ENCODE results near the gene DNAJC7.
"Not testable (repeated sequence)": the region's sequence is repeated elsewhere in the genome, so short reads cannot be mapped to it uniquely, and the experiment has no call there.

Gene DNAJC7

DNA sequence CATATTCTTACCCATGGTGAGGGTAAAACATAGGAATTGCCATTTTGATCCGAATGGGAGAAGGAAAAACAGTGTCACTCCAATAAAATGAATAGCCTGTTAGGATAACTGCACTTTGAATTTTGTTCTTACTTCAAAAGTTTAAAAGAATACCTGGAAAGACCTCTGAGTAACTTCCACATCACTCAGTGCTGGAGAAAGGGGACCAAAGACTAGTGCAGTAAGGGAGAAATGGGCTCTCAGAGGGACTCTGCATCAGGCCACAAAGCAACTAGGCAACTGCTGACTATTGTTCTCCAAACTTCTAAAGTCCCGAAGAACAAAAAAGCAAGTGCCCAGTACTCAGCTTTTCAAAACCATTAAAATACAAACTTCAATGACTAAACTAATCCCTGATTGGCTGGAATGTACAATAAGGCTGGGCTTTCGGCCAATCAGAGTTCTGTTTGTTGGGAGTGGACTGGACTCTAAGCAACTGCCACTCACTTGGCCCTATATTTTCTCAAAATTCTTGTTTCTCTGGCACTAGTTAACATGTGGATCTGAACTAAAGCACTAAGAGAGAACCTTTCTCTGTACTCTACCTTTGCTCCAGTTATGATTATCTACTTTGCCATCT lies 6.2 kb downstream of the DNAJC7 start:
- no peak for DNase-seq

DNA sequence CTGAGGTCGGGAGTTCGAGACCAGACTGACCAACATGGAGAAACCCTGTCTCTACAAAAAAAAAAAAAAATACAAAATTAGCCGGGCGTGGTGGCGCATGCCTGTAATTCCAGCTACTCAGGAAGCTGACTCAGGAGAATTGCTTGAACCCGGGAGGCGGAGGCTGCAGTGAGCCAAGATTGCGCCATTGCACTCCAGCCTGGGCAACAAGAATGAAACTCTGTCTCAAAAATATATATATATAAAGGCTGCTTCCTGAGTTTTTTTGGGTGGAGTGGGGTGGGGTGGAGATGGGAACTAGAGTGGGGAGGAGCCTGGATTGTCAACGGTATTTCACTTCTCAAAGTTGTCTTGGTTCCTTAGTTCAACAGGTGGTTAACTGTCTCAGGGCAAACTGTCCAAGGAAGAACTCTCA lies 7.0 kb downstream of the DNAJC7 start:
- not testable (repeated sequence) for DNase-seq

- DNase-seq = no peak
Measured at GRCh38 chr17:42009170-42009569, 8.1 kb downstream of the DNAJC7 start.

DNA sequence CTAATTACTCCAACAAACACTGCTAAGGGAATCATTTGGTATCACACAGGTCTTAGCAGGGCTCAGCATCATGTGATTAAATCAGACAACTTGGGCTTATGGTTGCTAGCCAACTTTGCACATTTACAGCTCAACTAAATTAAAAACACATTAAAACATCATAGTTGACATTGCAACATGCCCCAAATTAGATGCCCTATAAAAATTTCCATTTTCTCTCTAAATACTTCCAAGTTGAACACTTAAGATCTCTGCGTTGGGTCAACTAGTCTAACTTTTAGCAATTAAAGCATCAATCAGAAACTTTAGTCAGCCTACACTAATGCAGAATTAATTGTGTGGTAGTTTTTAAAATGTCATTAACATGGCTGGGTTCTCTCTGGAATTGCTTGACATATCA lies 12.1 kb downstream of the DNAJC7 start:
- no peak for DNase-seq

- no peak for DNase-seq
Measured at GRCh38 chr17:42002792-42003301, 14.4 kb downstream of the DNAJC7 start.

DNA sequence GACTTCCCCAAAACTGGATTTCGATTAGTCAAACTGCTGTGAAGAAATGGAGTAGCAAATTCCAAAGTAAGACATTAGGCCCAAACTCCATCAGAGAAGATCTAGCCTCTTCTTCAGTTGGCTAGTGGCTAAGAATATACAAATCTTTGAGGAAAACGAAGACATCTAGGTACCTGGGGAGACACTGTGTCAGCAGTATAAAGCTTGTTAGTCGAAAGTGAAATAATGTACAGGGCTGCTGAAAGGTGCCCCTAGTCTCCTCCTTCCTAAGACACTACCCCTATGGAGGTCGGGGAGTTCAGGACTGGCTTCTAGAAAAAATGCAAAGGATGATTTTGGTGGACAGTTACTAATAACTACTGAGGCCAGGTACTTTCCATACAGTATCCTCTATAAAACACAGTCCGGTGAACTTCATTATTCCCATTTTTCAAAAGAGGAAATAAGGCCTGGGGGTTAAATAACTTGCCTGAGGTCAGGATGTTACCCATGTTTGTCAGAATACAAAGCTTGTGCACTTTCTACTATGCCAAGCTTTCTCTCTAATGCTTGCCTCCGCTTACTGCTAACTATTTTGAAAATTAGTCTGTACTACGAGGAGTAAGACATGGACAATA lies 15.0 kb downstream of the DNAJC7 start:
- no peak for DNase-seq

DNA sequence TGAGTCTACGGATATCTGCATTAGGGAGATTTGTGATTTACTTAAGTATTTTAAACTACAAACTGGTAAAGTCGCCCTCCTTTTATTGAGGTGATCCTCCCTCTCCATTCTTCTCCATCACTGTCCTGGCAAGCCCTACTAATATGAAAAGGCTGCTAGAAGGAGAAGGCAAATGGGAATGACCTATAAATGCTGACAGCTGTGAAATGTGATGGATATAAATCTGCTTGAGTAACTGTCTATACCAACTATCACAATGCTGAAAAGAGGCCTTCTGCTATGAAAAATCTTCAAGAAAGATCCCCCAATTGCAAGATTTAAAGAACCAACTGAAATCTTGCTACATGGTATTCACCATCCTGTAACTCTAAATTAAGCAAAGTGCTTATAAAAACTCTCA lies 15.5 kb downstream of the DNAJC7 start:
- no peak for DNase-seq

- no peak for DNase-seq
Measured at GRCh38 chr17:42000413-42001133, 16.7 kb downstream of the DNAJC7 start.

DNA sequence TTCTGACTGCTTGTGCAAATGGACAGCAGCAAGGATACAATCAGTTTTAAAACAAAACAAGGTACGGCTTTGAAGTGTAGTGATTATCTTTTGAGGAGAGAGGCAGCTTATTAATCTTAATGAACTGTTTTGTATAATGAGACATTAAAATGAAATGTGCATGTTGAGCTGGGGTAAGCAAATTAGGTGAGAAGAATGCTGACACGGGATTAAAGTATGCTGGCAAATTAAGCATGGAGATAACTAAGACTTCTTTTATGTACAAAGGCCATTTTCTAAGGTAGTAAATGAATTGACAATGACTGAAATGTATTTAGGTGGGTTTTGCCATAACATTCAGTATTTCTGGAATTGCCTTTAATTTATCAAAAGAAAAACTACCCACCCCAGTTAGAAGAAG lies 18.7 kb downstream of the DNAJC7 start:
- DNase-seq = no peak

GRCh38 chr17:41996855-41997164 lies 20.4 kb downstream of the DNAJC7 start:
- no peak for DNase-seq

DNA sequence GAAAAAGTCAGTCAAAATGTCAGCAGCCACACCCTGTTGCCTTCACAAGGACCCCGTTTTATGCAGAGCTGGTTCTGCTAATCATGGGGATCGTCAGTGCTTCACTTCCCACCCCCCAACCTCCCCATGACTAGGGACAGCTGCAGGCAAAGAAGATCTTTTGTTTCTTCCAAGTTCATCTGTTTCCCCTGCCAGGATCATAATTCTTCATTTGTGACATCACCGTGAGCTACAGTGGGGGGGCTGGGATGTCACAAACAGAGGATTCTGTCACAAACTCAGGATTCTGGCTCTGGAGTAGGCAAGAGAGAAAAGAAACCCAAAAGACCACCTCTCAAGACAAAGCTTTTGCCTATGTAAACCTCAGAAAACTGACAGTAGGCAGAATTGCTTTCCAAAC lies 24.7 kb downstream of the DNAJC7 start:
- no peak for DNase-seq

DNA sequence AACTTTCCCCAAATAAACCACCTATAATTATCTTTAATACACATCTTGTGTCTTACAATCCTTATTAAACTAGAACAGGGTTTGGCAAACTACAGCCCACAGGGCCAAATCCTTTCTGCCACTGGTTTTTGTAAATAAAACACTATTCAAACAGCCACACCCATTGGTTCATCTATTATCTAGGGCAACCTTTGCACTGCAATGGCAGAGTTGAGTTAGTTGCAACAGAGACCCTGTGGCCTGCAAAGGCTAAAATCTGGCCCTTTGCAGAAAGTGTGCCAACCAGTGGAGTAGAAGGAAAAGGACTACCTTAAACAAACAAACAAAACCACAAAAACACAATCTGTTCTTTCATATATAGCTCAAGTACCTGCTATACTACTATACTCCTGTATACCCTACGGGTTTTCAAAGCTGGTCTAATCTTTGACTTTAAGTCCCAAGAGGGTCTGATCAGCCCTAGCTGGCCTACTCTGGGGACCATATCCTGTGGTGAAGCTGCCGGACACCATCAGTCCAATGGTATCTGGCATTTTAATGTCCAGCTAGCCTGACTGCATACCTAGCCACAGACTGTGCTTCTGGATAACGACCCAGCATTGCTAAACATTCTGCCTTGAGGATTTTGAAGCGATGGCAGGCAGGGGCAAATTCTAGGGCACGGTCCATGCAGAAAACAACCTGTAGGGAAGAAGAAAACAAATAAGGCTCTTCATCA lies 27.4 kb downstream of the DNAJC7 start:
- DNase-seq = no peak

GRCh38 chr17:41988418-41988817 lies 28.8 kb downstream of the DNAJC7 start:
- no peak for DNase-seq

DNA sequence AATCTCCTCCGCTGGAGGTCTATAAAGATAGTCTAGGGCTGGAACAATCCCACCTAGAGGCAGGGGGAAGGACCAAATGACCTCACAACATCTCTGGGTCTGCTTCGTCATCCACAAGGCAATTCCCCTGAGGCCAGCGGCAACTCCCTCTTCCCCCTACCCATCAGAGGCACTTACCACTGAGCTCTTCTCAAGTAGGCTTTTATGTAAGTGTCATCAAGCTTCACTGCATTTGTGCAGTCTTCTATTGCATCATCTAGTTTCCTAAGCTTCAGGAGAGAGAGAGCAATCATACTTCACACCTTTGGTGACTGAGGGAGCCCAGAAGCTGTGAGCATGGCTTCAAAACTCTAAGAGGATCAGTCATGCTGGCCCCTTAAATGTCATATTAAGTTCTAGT lies 29.6 kb downstream of the DNAJC7 start:
- DNase-seq = no peak

- DNase-seq = no peak
Measured at GRCh38 chr17:41986634-41987033, 30.6 kb downstream of the DNAJC7 start.

DNA sequence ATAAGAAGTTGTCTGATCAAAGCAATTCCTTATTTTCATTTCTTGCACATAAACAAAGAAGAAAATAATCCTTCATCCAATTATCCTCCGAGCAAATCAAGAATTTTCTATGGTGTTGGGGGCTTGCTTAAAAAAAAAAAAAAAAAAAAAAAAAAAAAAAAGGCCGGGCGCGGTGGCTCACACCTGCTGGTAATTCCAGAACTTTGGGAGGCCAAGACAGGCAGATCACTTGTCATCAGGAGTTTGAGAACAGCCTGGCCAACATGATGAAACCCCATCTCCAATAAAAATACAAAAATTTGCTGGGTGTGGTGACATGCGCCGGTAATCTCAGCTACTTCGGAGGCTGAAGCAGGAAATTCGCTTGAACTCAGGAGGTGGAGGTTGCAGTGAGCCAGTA lies 31.3 kb downstream of the DNAJC7 start:
- DNase-seq = no peak

DNA sequence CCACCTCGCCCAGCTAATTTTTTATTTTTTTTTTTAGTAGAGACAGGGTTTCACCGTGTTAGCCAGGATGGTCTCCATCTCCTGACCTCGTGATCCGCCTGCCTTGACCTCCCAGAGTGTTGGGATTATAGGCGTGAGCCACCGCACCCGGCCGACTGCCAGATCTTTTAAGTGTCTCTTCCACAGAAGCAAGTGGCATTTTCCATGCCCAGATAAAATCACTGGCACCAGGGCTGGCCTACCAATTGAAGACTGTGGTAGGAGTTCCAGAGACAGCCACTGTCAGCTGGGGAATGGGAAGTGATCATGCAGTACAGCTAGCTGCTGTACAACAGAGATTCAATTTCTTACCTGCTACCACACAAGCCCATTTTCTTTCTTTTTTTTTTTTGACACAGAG lies 32.8 kb downstream of the DNAJC7 start:
- DNase-seq = no peak

DNA sequence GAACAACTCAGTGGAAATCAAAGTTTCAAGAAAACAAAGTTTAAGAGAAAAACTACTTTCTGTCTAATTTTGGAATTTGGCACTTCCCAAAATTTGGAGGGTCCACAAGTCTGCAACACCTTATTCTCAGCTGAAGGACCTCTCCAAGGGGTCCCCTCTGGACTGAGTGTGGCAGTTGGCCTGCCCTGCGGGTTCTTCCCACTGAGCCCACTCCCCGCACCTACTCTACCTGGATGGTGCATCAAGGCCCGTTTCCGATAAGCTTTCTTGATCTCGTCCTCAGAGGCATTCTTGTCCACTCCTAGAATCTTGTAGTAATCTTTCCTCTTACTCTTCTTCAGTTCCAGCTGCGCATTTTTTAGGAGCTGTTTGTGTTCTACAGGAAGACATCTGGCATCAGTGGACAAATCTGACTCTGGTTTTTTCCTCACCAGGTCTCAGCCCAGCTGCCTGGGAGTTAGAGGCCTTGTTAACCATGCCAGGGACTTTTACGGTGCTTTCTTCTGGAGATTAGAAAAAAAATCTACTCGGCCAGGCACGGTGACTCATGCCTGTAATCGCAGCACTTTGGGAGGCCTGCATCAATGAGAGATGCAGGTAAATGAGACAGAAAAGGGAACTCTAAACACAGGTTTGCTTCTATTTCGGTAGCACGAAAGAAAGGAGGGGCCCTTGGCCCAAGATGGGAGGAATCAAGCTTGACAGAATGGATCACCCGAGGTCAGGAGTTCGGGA lies 35.0 kb downstream of the DNAJC7 start:
- DNase-seq = no peak

- no peak for DNase-seq
Measured at GRCh38 chr17:41977991-41978390, 39.2 kb downstream of the DNAJC7 start.

GRCh38 chr17:41976142-41976768 lies 41.0 kb downstream of the DNAJC7 start:
- DNase-seq = no peak

DNA sequence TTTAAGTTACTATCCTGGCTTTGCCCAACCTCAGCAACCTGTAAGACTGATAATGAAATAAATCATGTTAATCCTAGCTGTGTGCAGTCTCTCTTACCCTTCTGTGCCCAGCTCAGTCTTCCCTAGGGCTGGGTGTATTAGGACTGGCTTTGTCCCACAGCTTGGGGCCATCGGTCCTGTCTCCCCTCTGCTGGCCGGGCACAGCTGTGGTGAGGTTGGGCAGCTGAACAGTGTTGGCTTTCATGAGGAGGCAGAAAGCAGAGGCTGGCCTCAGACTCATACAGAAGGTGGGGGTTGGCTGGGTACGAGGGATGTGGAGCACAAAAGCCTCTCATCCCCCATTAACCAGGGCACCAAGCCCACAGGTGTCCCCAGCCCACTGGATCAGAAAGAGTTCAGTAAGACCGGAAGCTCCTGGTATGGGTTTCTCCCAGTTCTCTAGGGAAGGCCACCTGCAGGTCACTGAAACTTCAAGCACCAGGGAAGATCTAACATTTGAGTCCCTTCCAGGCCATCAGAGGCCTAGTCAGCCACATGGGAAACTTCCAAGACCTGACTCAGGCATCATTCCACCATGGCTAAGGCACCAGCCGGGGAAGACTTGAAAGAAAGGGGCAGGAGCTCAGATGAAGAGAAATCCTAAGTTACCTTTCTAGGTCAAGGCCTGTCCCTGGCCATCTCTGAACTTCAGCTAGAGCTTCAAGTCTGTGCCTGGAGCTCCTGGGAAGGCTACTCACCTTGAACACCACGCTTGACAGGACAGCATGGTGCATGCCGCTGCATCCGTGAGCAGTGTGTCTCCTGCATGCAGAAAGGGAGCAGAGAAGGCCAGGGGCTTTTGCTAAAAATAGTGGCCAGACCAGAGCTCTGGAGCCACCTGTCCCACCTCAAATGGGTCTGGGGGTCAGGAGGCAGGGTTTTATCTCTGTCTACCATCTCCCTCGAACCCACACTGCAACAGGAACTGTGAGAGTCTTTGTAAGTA lies 41.8 kb downstream of the DNAJC7 start:
- DNase-seq = no peak
